NCI-H2227 (cell line): ENCODE results near the gene MAP3K19.
A peak's percentile ranks its signal among the peaks of the same experiment; 100 is the strongest.
"Not testable (repeated sequence)": the region's sequence is repeated elsewhere in the genome, so short reads cannot be mapped to it uniquely, and the experiment has no call there.

ENCODE experiments used
- DNase-seq: peaks from one replicate; lab custom pipeline; 2025; ENCODE audit not compliant: unreplicated experiment; lab: John Stamatoyannopoulos, UW

MAP3K19 gene

GRCh38 chr2:135052997-135053474 lies 5.8 kb upstream of the MAP3K19 start:
- DNase-seq = no peak

- DNase-seq = peak; percentile 89
Observed at GRCh38 chr2:135052042-135052876, 5.0 kb upstream of the MAP3K19 start, which contains the start of gene RAB3GAP1. Gene RAB3GAP1 (plus strand): TSS chr2:135052292. CDS start chr2:135052308, 16 bp downstream.

GRCh38 chr2:135050684-135051083 lies 3.4 kb upstream of the MAP3K19 start:
- no peak for DNase-seq

- no peak for DNase-seq
Observed at GRCh38 chr2:135050132-135050531, 2.9 kb upstream of the MAP3K19 start.

- no peak for DNase-seq
Observed at GRCh38 chr2:135048122-135048521, 875 bp upstream of the MAP3K19 start.

GRCh38 chr2:135043345-135043744 lies 3.9 kb downstream of the MAP3K19 start:
- no peak for DNase-seq

- DNase-seq = no peak
Observed at GRCh38 chr2:135037831-135038230, 9.4 kb downstream of the MAP3K19 start.

- DNase-seq = not testable (repeated sequence)
Observed at GRCh38 chr2:135033216-135033615, 14.0 kb downstream of the MAP3K19 start.

GRCh38 chr2:135030826-135031225 lies 16.4 kb downstream of the MAP3K19 start:
- DNase-seq = no peak

- DNase-seq = no peak
Observed at GRCh38 chr2:135029481-135030134, 17.6 kb downstream of the MAP3K19 start.

GRCh38 chr2:135023886-135024485 lies 23.3 kb downstream of the MAP3K19 start:
- no peak for DNase-seq

GRCh38 chr2:135022952-135023880 lies 24.0 kb downstream of the MAP3K19 start:
- no peak for DNase-seq

GRCh38 chr2:135021618-135022017 lies 25.6 kb downstream of the MAP3K19 start:
- DNase-seq = no peak

GRCh38 chr2:135011633-135012032 lies 35.6 kb downstream of the MAP3K19 start:
- no peak for DNase-seq

- DNase-seq = no peak
Observed at GRCh38 chr2:135010200-135010942, 36.9 kb downstream of the MAP3K19 start.

- DNase-seq = no peak
Observed at GRCh38 chr2:135009339-135009738, 37.9 kb downstream of the MAP3K19 start.

GRCh38 chr2:135005753-135006152 lies 41.5 kb downstream of the MAP3K19 start:
- DNase-seq = no peak

- peak; percentile 90 for DNase-seq
Observed at GRCh38 chr2:135004005-135004746, 43.1 kb downstream of the MAP3K19 start.

GRCh38 chr2:135002836-135003235 lies 44.4 kb downstream of the MAP3K19 start:
- DNase-seq = no peak
